ENCODE data around the gene JPH2.
"Not testable (repeated sequence)": the region's sequence is repeated elsewhere in the genome, so short reads cannot be mapped to it uniquely, and the experiment has no call there.

JPH2 gene

DNA sequence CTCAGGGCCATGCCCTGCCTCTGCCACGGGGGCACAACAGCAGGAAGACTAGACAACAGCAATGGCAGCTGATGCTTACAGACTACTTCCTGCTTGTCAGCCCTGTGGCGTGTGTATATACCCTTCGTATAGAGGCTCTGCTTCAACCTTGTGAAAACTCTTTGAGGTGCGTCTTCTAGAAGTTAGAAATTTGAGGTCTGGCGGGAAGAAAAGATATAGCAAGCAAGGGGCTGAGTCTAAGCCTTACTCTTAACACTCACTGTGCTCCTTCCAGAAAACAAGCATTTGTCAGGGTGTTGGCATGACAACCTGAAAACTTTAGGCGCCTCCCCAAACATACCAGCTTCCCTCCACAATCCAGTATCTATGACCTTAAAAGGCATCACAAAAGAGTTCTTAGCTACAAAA lies 33.3 kb downstream of the JPH2 start:
- no peak for DNase-seq

DNA sequence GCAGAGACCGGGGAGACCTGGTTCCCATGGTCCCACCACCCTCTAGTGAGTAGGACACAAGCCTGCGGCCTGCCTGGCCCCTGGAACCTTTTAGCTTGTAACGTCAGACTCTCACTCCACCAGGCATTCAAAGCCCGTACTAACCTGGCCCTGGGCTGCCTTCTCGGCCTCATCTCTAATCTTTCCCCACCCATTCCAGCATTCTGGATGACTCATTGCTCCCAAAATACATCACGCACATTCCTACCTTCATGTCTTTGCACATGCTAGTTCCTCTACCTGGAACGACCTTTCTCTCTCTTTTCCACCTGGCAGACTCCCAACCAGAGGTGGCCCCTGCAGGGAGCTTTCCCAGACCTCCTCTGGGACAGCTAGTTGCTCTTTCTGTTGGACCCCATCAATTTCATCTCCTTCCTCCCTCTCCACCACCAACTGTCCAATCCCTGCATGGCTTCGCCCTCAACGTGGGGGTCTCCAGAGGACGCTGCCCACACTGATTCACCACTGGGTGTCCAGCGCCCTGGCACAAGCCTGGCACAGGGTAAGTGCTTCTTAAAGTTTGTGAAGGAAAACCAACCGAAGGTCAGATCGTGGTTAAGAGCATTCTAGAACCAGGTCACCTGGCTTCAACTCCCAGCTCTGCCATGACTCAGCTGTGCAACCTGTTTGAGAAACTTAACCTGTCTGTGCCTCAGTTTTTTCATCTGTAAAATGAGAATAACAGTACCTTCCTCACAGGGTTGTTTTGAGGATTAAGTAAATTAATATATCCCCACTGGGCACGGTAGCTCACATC lies 35.2 kb downstream of the JPH2 start:
- no peak for DNase-seq

DNA sequence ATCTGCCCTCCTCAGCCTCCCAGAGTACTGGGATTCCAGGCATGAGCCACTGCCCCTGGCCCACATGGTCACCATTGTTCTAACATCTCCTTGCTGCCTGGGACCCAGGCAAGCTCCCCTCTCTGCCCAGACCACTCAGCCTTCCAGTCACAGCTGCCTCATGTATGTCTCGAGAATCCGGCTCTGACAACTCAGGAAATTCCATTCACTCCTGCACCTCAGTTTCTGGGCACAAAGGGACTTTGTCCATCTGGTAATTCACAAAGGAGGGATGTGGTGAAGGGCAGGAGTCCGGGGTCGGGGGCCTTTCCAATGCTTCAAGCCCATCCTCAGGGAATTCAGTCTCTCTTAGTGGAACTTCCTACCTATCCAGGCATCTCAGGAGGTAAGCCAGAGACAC lies 40.7 kb downstream of the JPH2 start:
- DNase-seq: no peak

DNA sequence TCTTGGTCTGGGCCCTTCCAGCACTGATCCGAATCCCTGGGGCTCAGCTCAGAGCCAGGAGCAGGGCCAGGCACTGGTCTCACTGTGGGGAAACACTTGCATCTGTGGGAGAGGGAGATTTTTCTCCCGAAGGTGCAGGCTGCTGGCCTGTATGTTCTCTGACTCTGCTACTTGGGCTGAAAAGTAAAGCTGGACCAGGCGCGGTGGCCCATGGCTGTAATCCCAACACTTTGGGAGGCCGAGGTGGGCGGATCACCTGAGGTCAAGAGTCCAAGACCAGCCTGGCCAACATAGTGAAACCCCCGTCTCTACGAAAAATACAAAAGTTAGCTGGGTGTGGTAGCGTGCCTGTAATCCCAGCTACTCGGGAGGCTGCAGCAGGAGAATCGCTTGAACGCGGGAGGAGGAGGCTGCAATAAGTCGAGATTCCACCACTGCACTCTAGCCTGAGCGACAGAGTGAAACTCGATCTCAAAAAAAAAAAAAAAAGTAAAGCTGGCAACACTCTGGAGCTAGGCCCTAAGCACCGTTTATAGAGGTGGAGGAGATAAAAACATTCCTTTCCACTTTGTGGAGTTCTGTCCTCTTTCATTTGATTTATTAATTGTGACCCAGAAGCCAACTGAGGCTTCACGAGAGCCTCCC lies 41.7 kb downstream of the JPH2 start:
- no peak for DNase-seq

DNA sequence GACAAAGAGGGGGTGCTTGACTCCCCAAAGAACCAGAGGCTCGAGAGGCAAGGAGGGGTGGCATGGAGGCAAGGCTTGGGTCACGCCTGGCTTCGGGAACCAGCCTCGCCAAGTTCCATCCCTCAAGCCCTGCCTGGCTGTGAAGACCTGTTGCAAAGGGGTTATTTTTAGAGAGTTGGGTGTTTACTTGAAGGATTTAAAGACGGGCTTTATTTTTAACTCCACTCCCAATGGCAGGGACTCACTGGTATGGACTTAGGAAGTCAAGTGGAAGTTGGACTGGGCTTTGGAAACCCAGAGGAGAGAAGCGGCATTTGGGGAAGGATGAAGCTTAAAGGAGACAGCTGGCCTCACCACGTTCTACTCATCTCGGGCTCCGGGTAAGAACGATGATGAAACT lies 43.1 kb downstream of the JPH2 start:
- no peak for DNase-seq

DNA sequence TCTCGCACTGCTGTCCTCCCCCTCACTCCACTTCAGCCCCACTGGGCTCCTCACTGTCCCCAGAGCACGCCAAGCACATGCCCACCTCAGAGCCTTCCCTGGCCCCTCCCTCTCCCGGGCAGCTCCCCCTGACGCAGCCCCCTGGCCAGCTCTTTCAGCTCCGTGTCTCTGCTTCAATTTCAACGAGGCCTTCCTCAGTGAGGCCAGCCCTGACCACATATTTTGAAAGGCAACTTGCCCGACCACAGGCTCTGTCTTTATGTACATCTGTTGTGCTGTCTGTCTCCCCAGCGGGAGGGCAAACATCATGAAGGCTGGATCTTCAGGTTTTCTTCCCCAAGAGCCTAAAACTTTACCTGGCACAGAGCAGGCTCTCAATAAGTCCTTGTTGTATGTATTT lies 44.6 kb downstream of the JPH2 start:
- no peak for DNase-seq

DNA sequence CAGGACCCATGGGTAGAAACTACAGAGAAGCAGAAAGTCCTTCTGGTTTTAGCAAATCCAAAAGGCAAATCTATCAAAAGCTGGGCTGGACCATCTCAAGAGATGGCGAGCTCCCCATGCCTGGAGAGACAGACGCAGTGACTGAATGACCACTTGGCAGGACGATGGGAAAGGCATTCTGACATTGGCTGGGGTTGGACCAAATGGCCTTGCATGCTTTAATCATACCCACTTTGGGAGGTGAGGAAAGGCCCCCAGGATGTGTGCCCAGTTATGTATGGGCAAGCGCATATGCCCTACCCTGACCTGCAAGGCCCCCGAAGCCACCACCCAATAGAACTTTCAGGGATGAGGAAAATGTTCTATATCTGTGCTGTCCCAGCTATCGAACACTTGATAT lies 45.1 kb downstream of the JPH2 start:
- no peak for DNase-seq

DNA sequence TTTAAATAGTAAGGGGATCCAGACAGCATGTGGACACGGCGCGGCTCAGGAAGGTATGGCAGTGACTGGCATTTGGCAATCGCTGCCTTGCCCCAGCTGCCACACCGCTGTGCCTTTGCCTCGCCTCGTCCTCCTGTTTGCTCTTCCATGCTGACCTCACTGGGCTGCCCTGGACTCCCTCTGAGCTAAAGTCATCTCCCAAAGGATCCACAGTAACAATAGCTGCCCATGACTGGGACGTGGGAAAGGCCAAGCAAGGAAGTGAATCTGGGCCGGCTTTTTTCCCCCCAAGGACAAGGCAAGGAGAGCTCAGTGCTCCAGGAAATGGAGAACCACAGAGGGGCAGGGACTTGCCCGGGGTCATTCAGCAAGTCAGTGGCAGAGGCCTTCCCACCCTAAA lies 48.1 kb downstream of the JPH2 start:
- DNase-seq: no peak

DNA sequence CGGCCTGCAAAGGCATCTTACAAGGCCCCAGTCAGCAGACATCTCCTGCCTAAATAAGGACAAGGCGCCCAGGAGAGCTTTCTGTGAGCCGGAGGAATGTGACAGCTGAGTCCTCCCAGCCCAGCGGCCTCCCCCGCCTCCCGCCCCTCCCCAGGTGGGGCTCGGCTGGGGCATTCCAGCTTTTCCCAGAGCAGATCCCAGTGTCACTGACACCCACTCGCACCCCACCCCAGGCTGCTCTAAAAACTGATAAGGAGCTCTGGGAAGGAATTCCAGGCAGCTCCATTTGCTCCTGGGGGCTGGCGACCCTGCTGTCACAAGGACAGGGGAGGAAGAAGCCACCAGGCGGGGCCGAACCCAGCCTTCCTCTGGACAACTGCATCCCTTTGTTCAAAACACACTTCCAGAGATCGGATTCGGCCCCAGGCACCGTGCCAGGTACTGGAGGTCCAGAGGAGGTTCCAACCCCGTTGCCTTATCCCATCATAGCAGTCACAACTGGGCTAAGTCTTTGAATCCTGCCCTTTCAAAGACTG lies 49.7 kb downstream of the JPH2 start:
- no peak for DNase-seq

DNA sequence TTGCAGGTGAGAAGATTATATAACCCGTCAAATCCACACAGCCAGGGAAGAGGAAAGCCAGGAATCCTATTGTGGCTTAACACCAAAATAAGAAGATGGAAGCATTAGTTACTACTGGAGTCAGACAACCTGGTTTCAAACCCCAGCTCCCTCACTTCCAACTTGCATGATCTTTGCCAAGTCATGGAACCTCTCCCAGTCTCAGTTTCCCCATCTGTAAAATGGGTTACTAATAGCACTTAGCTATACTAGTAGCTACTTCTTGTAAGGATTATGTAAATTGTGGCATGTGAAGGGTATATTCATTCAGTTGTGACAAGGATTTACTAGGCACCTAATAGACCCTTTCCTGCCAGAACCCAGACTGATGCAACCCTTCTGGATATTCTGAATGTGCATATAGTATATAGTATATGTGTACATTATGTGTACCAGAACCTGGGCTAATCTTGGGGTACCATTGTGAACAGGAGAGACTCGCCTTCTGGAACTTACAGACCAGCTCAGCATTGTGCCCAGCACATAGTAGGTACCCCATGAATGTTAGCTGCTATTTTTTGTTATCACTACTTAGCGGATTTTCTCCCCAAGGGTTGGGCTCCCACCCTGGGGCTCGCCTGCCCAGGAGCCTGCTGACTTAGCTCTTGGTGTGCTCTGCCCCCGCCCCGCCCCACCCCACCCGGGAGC lies 50.3 kb downstream of the JPH2 start:
- DNase-seq: no peak

DNA sequence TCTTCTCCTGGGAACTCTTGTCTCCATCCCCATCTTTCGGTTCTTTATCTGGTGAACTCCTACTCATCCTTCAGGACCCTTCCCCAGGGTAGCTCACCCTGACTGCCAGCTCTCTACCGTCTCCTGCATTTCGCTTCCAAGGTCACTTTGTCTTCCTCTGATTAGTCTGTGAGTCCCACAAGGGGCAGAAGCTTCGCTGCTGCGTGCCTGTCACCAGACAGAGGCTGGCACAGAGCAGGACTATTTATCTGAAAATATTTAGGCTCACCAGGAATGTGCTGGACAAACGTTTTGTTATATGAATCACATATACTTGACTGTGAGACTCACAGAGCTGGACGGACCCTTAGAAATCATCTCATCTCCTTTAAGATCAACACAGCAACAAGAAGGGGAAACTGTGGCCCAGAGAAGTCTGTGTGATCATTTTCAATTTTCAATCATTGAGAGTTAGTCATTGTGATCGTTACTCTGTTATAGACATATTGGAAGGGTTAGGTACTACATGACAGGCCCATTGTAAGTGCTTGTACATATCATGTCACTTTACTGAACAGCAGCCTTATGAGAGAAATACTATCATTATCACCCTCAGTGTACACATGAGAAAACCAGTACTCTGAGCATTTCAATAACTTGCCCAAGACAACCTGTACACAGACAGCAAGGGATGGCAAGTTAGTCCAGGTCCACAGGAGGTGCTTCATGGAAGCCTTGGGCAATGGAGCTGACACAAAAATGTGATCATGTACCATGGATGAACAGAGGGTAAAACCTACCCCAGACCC lies 51.4 kb downstream of the JPH2 start:
- no peak for DNase-seq

DNA sequence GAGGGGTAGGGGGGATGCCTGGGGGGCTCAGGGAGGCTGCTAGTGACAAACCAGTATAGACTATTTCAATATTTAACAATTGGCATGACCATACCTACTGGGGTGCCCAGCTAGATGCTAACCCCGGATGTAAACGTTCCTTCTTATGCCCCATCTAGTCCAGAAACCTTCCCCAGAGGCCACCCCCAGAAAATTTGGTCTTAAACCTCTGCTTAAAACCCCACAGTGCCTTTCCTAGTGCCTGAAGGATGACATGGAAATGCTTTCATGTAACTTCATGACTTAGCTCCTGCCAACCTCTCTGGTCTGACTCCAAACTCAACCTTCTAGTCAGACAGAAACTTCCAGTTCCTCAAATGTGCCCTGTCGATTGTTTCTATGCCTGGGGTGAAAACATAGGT lies 52.0 kb downstream of the JPH2 start:
- DNase-seq: peak; percentile 9

DNA sequence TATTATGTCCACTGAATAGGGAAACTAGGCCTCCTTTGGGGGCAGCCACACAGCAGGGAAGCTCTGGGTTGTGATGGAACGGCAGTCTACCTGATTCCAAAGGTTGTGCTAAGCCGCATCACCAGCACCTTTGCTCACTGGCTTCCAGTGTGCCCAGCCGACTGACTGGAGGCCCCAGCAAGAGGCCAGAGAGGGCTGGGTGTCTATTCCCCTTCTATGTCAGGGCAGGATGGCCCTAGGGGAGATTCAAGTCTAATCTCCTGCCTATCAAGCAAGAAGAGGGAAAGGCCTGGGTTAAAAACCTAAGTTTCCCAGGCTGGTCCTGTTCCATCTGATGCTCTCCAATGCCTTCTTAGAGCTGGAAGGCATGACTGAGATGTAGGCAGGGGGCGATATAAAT lies 53.6 kb downstream of the JPH2 start:
- no peak for DNase-seq

DNA sequence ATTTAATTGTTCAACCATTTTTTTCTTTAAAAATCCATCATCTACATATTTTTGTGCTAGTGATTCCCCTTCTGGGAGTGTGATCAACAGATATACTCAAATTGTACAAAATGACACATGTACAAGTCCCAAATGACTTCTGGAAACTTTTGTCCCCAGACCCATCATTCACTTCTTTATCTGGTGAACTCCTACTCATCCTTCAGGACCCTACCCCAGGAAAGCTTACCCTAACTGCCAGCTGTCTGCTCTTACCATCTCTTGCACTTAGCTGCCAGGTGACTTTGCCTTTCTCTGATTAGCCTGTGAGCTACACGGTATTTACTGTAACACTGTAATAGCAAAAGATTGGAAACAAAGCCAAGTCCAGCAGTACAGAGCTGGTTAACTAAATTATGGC lies 55.3 kb downstream of the JPH2 start:
- no peak for DNase-seq

DNA sequence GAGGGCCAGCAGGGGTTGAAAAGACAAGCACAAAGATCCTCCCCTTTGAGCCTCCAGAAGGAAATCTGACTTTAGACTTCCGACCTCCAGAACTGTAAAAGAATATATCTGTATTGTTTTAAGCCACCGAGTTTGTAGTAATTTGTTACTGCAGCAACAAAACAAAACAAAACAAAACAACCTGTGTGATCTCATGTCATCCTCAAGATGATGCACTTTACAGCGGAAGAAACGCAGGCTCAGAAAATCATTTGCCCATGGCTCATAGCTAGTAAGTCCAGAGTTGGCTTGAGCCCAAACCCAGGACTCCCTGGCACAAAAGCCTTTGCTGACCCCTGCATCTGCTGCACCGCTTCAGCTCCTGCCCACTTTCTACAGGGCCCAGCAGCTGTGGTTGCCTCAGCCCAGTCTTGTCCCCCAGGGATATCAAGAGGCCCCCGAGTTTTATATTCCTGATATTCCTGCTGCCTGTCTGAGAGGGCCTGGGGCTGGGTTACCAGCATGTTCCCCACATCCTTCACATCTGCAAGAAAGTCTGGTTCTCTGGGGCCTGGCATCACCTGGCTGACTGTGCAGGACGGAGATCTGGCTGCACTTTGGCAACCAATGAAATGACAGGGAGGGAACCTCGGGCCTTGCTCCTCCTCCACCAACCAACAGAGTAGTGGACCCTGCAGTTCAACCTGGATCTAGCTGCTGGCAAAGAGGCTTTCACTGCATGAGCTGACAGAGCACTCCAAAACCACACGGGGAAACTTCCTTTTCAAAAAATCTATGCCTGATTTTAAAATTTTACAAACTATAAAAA lies 56.9 kb downstream of the JPH2 start:
- DNase-seq: no peak

DNA sequence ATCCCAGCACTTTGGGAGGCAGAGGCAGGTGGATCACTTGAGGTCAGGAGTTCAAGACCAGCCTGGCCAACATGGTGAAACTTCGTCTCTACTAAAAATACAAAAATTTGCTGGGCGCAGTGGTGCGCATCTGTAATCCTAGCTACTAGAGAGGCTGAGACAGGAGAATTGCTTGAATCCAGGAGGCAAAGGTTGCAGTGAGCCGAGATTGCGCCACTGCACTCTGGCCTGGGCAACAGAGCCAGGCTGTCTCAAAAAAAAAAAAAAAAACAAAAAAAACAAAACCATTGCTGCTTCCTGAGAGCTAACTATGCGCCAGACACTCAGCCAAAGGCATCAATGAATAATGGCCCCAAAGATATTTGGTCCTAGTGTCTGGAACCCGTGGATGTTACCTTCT lies 57.7 kb downstream of the JPH2 start:
- DNase-seq: not testable (repeated sequence)

DNA sequence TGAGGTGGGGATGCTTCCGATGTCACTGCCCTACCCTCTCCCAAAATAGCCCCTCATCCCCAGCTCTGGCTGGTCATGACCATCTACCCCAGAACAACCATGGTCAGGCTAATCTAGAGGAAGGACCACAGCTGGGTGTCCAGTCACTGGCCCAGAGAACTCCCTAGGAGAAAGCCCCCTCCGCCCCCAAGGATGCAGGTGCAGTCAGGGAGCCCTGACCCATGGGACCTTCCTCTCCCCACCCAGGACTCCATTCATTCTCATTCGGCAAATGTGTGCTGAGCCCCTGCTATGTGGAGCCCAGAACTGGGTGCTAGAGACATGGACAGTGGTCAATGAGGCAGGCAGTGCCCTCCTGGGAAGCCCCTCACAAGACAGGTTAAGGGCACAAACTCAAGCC lies 60.5 kb downstream of the JPH2 start:
- DNase-seq: no peak

DNA sequence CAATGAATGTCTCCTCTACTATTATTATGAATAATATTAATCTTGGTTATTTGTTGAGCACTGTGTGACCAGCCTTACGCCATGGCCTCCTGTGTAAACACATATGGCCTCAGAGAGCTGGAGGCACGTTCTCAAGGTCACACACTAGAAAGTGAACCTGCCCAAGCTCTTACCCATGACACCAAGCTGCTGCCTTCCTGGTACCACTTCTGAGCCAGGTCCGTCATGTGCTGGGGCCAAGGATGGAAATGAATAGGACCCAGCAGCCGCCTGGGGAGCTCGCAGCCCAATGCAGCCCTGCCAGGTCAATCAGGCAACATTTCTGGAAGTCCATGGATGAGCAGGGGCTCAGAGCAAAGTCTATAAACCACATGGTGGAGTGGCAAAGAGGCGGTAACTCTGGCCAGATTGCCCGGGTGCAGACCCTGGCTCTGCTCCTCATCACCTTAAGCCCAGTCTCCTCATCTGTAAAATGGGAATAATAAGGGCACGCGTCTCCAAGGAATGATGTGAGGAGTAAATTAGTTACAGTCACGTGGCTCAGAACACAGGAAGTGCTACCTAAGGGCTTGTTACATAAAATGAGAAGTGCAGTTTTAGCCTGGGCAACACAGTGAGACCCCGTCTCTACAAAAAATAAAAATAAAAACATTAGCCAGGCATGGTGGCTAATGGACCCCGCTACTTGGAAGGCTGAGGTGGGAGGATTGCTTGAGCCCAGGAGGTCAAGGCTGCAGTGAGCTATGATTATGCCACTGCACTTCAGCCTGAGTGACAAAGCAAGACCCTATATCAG lies 61.5 kb downstream of the JPH2 start:
- no peak for DNase-seq

DNA sequence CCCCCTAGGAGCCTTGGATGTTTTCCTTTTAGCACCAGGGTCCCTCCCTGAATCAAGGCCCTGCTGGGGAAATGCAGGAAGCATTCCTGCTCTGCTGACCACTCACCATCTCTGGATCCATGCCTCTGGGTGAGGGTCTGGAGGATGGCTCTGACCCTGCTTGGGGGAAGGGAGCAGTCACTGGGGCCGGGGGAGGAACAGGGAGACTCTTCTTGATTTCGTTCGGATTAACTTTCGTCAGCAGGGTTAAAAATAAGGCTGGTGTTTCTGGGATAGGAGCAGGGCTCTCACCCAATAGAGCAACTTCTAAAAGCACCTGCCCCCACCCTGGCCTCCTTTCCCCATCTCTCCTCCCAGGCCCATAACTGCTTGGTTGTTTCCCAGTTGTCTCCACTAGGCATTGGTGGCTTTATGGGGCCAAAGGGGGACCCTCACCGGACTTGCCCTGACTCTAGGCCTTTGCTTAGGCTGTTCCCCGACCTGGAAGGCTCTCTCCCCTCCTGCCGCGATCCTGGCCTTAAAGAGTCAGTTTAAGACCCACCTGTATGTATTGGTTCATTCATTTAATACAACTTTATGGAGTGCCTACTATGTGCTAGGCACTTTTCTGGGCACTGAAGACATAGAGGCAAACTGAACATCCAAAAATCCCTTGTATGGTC lies 63.0 kb downstream of the JPH2 start:
- no peak for DNase-seq

DNA sequence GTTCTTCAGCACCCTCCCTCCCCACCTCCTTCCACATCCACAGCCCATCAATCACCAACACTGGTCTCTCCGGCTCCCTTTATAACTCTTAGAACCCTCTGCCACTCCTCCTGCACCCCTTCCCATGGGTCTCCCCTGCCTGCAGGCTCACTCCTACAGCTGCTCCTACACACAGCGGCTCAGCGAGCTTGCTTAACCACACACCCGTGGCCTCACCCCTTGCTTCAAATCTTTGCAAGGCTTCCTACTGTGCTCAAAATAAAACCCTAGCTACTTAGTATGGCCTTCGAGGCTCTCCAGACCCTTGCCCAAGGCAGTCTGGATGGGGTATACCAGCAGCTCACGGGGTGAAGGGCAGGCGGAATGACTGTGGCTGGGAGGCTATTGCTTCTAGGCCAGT lies 63.7 kb downstream of the JPH2 start:
- no peak for DNase-seq

All from GDM1 (cell line).